ENCODE results near the gene SUN5. TPM values are rescaled to one million over a fixed set of nuclear protein-coding genes. Genes with fewer than 3 reads are reported as not detected.
"Not testable (repeated sequence)": the region's sequence is repeated elsewhere in the genome, so short reads cannot be mapped to it uniquely, and the experiment has no call there.

Gene SUN5
- total RNA-seq, 4 donors from 2014 or later: not detected

GRCh38 chr20:32978009-32978335, 26.3 kb downstream of the SUN5 start:
- TF ChIP-seq CTCF (IDR thresholded peaks at IDR 0.05): no peak
- ATAC-seq (ENCODE audit: low FRiP score): no peak
- no peak for DNase-seq (ENCODE audit: low spot score)

- DNase-seq (ENCODE audit: low spot score) (no peak), ATAC-seq (ENCODE audit: low FRiP score) (no peak)
- TF ChIP-seq CTCF (IDR thresholded peaks at IDR 0.05): no peak
These were observed 26.8 kb downstream of the SUN5 start for GRCh38 chr20:32977281-32978008.

- ATAC-seq (ENCODE audit: low FRiP score): no peak
- TF ChIP-seq CTCF (IDR thresholded peaks at IDR 0.05): no peak
- no peak for DNase-seq (ENCODE audit: low spot score)
These were observed 27.5 kb downstream of the SUN5 start for GRCh38 chr20:32976746-32977145.

GRCh38 chr20:32975698-32976674, 28.2 kb downstream of the SUN5 start:
- ATAC-seq (ENCODE audit: low FRiP score) (no peak), DNase-seq (ENCODE audit: low spot score) (no peak)
- TF ChIP-seq CTCF (IDR thresholded peaks at IDR 0.05): no peak

GRCh38 chr20:32975121-32975520, 29.1 kb downstream of the SUN5 start:
- not testable (repeated sequence) for ATAC-seq (ENCODE audit: low FRiP score); DNase-seq (ENCODE audit: low spot score)

- ATAC-seq (ENCODE audit: low FRiP score); DNase-seq (ENCODE audit: low spot score): not testable (repeated sequence)
These were observed 29.8 kb downstream of the SUN5 start for GRCh38 chr20:32974204-32975064.

GRCh38 chr20:32973077-32973717, 31.0 kb downstream of the SUN5 start:
- no peak for TF ChIP-seq CTCF (IDR thresholded peaks at IDR 0.05)
- DNase-seq (ENCODE audit: low spot score) (no peak), ATAC-seq (ENCODE audit: low FRiP score) (no peak)
